Activated CD4-positive, alpha-beta memory T cell treated with anti-CD3 and anti-CD28 coated beads, Interleukin-2, amount 10 ng/mL, durations not matched to agents 7 days and 5 days (primary cell): ENCODE results near the gene TRIML1. TPM values are rescaled to one million over a fixed set of nuclear protein-coding genes. Genes with fewer than 3 reads are reported as not detected.

Experiments
- CTCF ChIA-PET: fragments of 350-600 bp; sonication (Branson Sonifier 250); formaldehyde crosslinking; loops from one replicate; lab custom pipeline; 2021; ENCODE audit warnings: antibody characterized with exemption, inconsistent platforms; lab: Charles Lee
- POLR2A ChIA-PET: fragments of 350-600 bp; sonication (Branson Sonifier 250); formaldehyde crosslinking; loops from one replicate; lab custom pipeline; 2021; ENCODE audit warnings: antibody characterized with exemption; lab: Charles Lee
- DNase-seq: peaks from one replicate; pipeline ENCODE4 v3.0.0-alpha.2; 2020
- H3K27ac Mint-ChIP-seq: one replicate; pipeline ENCODE4 v1.8.0; 2021; ENCODE audit warnings: mild to moderate bottlenecking, mixed read lengths
- H3K27me3 Mint-ChIP-seq: one replicate; pipeline ENCODE4 v1.8.0; 2021; ENCODE audit warnings: mixed read lengths
- H3K36me3 Mint-ChIP-seq: one replicate; pipeline ENCODE4 v1.8.0; 2021; ENCODE audit warnings: low read depth, mixed read lengths
- H3K4me1 Mint-ChIP-seq: one replicate; pipeline ENCODE4 v1.8.0; 2021; ENCODE audit warnings: mixed read lengths
- H3K4me3 Mint-ChIP-seq: one replicate; pipeline ENCODE4 v1.8.0; 2021; ENCODE audit warnings: mild to moderate bottlenecking, mixed read lengths
- H3K9me3 Mint-ChIP-seq: one replicate; pipeline ENCODE4 v1.8.0; 2021; ENCODE audit warnings: mixed read lengths
- total RNA-seq, 2 experiments: library from RNA; stranded (reverse); gene quantifications; one replicate each; pipeline ENCODE4 v1.2.3, GENCODE V29; 2021

The TRIML1 gene
- total RNA-seq, 2 experiments from 2014 or later, result not detected

DNA sequence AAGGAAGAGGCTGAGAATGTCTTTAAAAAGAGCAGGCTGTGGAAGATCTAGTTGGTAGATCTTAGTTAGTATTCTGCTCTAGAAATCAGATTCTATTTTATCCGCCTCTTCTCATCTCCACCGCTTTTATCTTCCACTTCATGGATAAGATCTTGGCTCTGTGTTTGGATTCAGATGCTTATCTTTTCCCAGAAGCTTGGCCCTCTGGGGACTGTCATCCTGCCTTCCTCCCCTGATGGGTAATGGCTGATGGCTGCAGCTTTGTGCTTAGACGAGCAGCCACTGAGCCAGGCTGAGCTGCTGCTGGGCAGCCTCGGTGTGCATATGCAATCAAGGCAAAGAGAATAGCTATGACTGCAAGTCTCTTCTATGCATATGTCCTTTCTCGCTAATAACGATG, 23.5 kb downstream of the TRIML1 start:
- no peaks in the 10 kb centered on the region for H3K4me1 Mint-ChIP-seq
- CTCF ChIA-PET, result no interaction called here

DNA sequence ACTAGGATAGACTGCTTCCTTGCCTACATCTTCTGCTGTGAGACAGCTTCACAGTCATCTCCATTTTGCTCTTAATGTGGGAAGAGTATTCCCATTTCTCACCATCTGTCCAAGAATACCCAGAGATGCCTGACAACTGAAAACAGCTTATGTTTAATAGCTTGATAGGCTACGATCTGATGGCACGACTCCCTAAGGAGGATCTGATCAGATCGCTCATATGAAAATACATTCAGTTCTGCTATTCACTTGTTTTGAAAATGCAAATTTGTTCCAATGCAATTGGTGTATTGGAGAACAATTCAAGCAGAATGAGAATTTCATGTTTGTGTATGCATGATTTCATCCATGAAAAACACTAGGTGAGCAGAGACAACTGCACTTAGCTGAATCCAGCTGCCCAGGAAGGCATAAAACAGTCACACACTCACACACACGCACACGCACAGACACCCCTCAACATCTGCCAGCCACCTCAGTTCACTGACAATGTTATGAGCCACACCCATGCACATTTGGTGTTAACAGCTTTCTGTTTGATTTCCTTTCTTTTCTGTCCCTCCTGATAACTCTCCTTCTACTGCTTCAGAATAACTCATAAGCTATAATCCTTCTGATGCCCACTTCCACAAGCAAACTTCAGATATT, 29.6 kb downstream of the TRIML1 start:
- ChIA-PET POLR2A (no interaction called here), CTCF (no interaction called here)
- Mint-ChIP-seq H3K4me1 (no peaks in the 10 kb centered on the region), H3K27me3 (no peaks in the 10 kb centered on the region), H3K4me3 (no peak overlapping the region), H3K27ac (no peak overlapping the region), H3K9me3 (peaks cover 3% of the 10 kb centered on the region), H3K36me3 (no peaks in the 10 kb centered on the region)
- no peak for DNase-seq

More for the DNA sequence above, 23.5 kb downstream of the TRIML1 start:
- no peaks in the 10 kb centered on the region for H3K27me3 Mint-ChIP-seq
- H3K9me3 Mint-ChIP-seq, result peaks cover 15% of the 10 kb centered on the region
- POLR2A ChIA-PET, result no interaction called here
- no peak overlapping the region for H3K27ac Mint-ChIP-seq
- H3K36me3 Mint-ChIP-seq, result no peaks in the 10 kb centered on the region
- DNase-seq, result no peak
- no peak overlapping the region for H3K4me3 Mint-ChIP-seq

DNA sequence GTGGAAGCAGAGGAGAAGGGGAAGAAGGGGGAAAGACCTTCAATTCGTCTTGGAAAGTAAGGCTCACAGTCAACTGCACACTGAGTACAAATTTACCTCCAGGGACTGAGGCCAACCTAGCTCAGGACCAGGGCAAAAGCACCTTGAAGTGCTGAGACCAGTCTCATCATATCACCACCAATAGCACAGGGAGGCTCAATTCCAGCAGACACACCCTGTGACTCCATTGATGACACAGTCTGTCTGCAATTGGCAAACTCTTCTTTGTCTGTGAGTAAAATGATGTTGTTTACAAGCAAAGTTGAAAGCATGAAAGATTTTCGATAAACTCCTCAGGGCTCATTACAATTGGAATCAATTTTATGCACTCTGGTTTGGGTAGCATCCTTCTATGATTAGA, 32.3 kb downstream of the TRIML1 start:
- ChIA-PET POLR2A (no interaction called here), CTCF (no interaction called here)
- no peak for DNase-seq
- no peaks in the 10 kb centered on the region for H3K36me3 Mint-ChIP-seq
- no peak overlapping the region for H3K4me3 Mint-ChIP-seq
- H3K27ac Mint-ChIP-seq, result no peak overlapping the region
- H3K9me3 Mint-ChIP-seq, result peaks cover 6% of the 10 kb centered on the region
- no peaks in the 10 kb centered on the region for H3K27me3 Mint-ChIP-seq
- no peaks in the 10 kb centered on the region for H3K4me1 Mint-ChIP-seq

DNA sequence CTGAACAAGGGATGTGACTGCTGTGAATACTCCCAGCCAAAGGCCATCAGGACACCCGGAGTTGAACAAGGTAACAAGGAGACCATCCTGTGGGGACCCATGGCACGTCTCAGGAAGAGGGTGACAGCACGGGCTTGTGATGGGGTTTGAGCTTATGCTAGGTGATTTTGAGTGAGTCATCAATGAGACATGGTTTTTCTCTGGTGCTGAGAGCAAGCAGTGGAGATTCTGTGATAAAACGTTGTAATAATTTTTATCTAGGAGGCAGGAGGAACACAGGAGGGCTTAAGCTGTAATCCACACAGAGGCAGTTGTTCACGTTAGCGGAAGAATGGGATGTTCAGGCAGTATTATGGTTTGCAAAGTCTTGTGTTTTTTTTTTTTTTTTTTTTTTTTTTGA, 36.0 kb downstream of the TRIML1 start:
- Mint-ChIP-seq H3K4me3 (no peak overlapping the region), H3K9me3 (peaks cover 15% of the 10 kb centered on the region), H3K4me1 (no peaks in the 10 kb centered on the region), H3K27me3 (no peaks in the 10 kb centered on the region), H3K27ac (no peak overlapping the region), H3K36me3 (no peaks in the 10 kb centered on the region)
- no peak for DNase-seq
- POLR2A ChIA-PET, result no interaction called here
- CTCF ChIA-PET, result no interaction called here

DNA sequence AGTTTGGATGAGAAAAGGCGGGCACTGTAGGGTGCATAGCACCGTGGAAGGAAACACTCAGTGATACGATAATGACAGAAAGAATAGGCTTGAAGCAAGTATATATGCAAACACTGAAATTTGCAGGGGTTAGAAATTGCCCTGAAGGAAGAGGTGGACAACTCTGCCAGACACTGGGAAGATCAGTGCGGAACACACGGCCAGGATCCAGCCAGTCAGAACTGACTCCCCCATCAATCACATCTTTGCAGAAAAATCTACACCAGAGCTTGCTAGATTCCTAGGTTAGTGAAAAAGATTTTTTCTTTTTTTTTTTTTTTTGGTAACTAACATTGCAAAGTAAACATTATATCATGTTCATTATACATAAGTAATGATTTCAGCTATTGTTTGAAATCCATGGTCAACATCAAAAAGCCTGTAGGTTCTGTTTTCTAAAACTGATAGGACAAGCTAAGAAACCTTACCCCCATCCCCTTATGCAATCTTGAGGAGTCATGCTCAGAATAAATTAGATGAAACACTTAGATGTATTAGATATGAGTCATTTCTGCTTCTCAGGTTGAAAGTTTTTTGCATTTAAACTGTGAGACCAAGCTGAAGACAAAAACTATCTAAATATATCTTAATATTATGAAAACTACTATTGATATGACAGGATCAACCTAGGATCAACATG, 38.9 kb downstream of the TRIML1 start:
- ChIA-PET CTCF (no interaction called here), POLR2A (no interaction called here)
- no peak overlapping the region for H3K27ac Mint-ChIP-seq
- H3K27me3 Mint-ChIP-seq, result no peaks in the 10 kb centered on the region
- H3K4me1 Mint-ChIP-seq, result no peaks in the 10 kb centered on the region
- H3K36me3 Mint-ChIP-seq, result no peaks in the 10 kb centered on the region
- H3K4me3 Mint-ChIP-seq, result no peak overlapping the region
- DNase-seq, result no peak
- peaks cover 27% of the 10 kb centered on the region for H3K9me3 Mint-ChIP-seq

DNA sequence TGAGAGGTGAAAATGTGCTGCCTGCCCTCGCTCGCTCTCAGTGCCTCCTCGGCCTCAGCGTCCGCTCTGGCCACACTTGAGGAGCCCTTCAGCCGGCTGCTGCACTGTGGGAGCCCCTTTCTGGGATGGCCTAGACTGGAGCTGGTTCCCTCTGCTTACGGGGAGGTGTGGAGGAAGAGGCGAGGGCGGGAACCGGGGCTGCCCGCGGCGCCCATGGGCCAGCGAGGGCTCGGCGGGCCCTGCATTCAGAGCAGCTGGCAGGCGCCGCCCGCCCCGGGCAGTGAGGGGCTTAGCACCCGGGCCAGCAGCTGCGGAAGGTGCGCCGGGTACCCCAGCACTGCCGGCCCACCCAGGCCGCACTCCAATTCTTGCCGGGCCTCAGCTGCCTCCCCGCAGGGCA, 39.6 kb downstream of the TRIML1 start:
- POLR2A ChIA-PET, result no interaction called here
- DNase-seq, result no peak
- H3K27me3 Mint-ChIP-seq, result no peaks in the 10 kb centered on the region
- H3K9me3 Mint-ChIP-seq, result peaks cover 27% of the 10 kb centered on the region
- no peak overlapping the region for H3K27ac Mint-ChIP-seq
- no peak overlapping the region for H3K4me3 Mint-ChIP-seq
- H3K4me1 Mint-ChIP-seq, result no peaks in the 10 kb centered on the region
- CTCF ChIA-PET, result no interaction called here
- H3K36me3 Mint-ChIP-seq, result no peaks in the 10 kb centered on the region

DNA sequence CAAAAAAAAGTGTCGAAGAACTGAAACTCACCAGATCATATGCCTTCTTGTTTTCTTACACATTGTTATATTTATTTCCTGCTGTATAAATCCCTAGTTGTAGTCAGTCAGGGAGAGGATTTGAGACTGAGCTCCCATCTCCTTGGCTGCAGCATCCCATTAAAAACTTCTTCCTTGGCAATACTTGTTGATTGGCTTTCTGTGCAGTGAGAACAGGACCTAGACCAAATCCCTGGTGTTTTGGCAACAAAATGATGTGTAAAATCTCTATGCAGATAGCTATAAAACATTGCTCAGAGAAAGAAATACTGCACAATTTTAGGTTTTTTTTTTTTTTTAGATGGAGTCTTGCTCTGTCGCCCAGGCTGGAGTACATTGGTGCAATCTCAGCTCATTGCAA, 47.9 kb downstream of the TRIML1 start:
- CTCF ChIA-PET, result no interaction called here
- Mint-ChIP-seq H3K4me3 (no peak overlapping the region), H3K27ac (no peak overlapping the region), H3K27me3 (no peaks in the 10 kb centered on the region), H3K4me1 (no peaks in the 10 kb centered on the region), H3K36me3 (no peaks in the 10 kb centered on the region), H3K9me3 (peaks cover 4% of the 10 kb centered on the region)
- POLR2A ChIA-PET, result no interaction called here
- DNase-seq, result no peak

DNA sequence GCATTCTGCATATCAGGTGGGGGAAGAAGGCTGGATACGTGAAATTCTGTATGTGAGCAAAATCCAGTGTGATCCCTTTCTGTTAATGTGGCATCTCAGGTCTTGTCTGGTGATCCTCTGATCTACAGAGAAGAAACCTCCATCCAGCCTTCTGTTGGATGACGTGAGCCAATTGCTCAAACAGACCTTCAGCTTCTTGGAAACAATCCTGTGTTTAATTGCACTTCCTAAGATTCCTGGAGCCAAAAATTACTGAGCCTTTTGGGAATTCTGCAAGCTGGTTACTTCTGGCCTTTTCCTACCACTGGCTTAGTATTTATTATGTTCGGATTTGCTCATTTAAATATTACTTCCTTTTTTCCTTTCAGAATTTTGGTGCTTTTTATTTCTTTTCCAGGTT, 51.2 kb downstream of the TRIML1 start:
- CTCF ChIA-PET, result no interaction called here
- POLR2A ChIA-PET, result no interaction called here
- H3K27me3 Mint-ChIP-seq, result no peaks in the 10 kb centered on the region
- H3K4me1 Mint-ChIP-seq, result no peaks in the 10 kb centered on the region
- DNase-seq, result no peak
- peaks cover 2% of the 10 kb centered on the region for H3K9me3 Mint-ChIP-seq
- no peak overlapping the region for H3K27ac Mint-ChIP-seq
- H3K4me3 Mint-ChIP-seq, result no peak overlapping the region
- no peaks in the 10 kb centered on the region for H3K36me3 Mint-ChIP-seq

DNA sequence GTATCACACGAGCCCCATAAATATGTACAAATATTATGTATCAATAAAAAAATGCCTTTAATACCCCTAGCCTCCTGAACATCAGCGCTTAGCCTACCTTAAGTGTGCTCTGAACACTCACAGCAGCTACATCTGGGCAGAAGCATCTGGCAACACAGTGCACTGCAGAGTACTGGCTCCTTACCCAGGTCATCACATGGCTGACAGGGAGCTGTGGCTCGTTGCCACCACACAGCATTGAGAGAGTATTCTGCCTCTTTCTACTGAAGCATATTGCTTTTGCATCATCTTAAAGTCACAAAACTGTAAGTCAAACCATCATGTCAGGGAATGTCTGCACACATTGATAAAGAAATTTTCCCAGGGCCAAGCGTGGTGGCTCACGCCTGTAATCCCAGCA, 55.2 kb downstream of the TRIML1 start:
- CTCF ChIA-PET, result no interaction called here
- POLR2A ChIA-PET, result no interaction called here
- no peak overlapping the region for H3K27ac Mint-ChIP-seq
- no peaks in the 10 kb centered on the region for H3K27me3 Mint-ChIP-seq
- H3K9me3 Mint-ChIP-seq, result peaks cover 2% of the 10 kb centered on the region
- H3K36me3 Mint-ChIP-seq, result no peaks in the 10 kb centered on the region
- no peak for DNase-seq
- H3K4me1 Mint-ChIP-seq, result no peaks in the 10 kb centered on the region
- H3K4me3 Mint-ChIP-seq, result no peak overlapping the region

DNA sequence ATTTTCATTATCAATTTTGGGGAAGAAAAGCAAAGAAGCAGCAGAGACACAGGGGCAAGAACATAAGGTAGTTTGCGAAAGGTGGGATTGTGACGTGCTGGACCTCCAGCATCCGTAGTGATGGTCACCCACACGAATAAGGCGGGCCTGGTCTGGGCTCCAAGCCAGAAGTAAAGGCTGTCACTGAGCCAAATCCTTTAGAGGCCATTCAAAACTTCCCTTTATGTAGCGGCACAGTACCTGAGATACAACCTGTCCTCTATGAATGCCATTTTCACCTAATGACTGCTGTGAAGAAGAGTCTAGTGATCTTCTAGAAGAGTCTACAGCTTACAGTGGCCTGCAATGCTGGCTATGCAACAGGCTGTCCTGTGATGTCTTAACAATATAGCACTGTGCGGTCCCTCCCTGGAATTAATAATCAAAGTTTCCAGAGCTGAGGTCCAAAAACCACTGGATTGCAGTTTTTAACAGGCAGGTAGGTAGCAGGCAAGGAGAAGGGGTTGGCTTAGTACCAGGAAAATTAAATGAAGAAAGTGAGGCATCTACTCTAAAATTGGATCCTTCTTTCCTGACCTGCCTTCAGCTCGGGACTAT, 56.2 kb downstream of the TRIML1 start:
- CTCF ChIA-PET, result no interaction called here
- Mint-ChIP-seq H3K4me1 (no peaks in the 10 kb centered on the region), H3K27ac (no peak overlapping the region), H3K4me3 (no peak overlapping the region), H3K9me3 (peaks cover 2% of the 10 kb centered on the region), H3K36me3 (no peaks in the 10 kb centered on the region), H3K27me3 (no peaks in the 10 kb centered on the region)
- POLR2A ChIA-PET, result no interaction called here
- no peak for DNase-seq

DNA sequence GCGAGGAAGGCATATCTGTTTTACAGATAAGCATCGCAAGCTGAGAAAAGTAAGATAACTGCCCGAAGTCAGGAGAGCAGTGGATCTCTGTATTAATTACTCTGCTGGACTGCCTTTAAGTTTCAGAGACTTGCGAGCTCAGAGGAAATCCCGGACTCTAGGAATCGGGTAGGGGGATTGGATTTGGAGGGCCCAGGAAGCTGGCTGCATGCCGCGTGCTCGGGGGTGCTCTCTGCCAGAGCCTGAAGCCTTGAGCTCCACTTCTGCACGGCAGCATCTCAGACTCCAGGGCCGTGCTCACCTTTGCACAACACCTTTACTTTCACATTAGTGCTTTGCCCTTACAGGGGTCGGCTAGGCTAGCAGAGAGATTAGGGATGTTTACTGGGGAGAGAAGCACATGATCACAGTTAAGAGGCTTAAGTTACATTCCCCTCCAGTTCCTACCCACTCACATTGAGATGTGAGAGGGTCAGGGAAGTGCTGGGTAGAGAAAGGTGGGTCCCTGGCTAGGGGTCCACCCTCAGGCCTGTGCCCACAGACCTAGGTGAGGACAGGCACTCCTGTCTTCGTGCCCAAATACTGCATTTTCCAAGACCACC, 57.0 kb downstream of the TRIML1 start:
- H3K27ac Mint-ChIP-seq, result no peak overlapping the region
- ChIA-PET POLR2A (no interaction called here), CTCF (no interaction called here)
- no peak for DNase-seq
- no peaks in the 10 kb centered on the region for H3K36me3 Mint-ChIP-seq
- no peak overlapping the region for H3K4me3 Mint-ChIP-seq
- H3K4me1 Mint-ChIP-seq, result no peaks in the 10 kb centered on the region
- no peaks in the 10 kb centered on the region for H3K27me3 Mint-ChIP-seq
- peaks cover 2% of the 10 kb centered on the region for H3K9me3 Mint-ChIP-seq
